T-helper 17 cell (primary cell): Measurements from ENCODE around the gene CYBA. TPM values are rescaled to one million over a fixed set of nuclear protein-coding genes. Genes with fewer than 3 reads are reported as not detected.
A peak's percentile ranks its signal among the peaks of the same experiment; 100 is the strongest.

Experiments used
- ATAC-seq: fragments of 150-1000 bp; cut with Tn5 transposase; 2 replicates; pipeline ENCODE4 v1.10.0; 2021; ENCODE audit warnings: mild to moderate bottlenecking, moderate library complexity
- DNase-seq, 3 donors: peaks; one replicate each; pipeline versions ENCODE4 v3.0.0 to v3.0.0-alpha.2; 2020 to 2021
- H3K9me3 ChIP-seq: one replicate; pipeline ENCODE4 v1.7.0; 2013; ENCODE audit warnings: low read length, mild to moderate bottlenecking; ENCODE audit not compliant: control insufficient read depth, poor library complexity, severe bottlenecking
- H3K27ac Mint-ChIP-seq: one replicate; pipeline ENCODE4 v1.8.0; 2022; ENCODE audit warnings: mild to moderate bottlenecking, moderate library complexity, mixed read lengths
- H3K27me3 Mint-ChIP-seq: one replicate; pipeline ENCODE4 v1.8.0; 2022; ENCODE audit warnings: mixed read lengths
- H3K36me3 Mint-ChIP-seq: one replicate; pipeline ENCODE4 v1.8.0; 2022; ENCODE audit warnings: low read depth, mixed read lengths
- H3K4me1 Mint-ChIP-seq: one replicate; pipeline ENCODE4 v1.8.0; 2022; ENCODE audit warnings: mild to moderate bottlenecking, mixed read lengths
- H3K4me3 Mint-ChIP-seq: one replicate; pipeline ENCODE4 v1.8.0; 2022; ENCODE audit warnings: mild to moderate bottlenecking, moderate library complexity, mixed read lengths
- total RNA-seq, 4 donors: library from RNA in 2 of 4; stranded (reverse) in 2 of 4; gene quantifications; one replicate each; pipeline ENCODE4 v1.2.3 and lab custom pipeline; 2022 to 2026

Gene CYBA
- total RNA-seq, 2 donors from 2014 or later, result 346 to 383 TPM

DNA sequence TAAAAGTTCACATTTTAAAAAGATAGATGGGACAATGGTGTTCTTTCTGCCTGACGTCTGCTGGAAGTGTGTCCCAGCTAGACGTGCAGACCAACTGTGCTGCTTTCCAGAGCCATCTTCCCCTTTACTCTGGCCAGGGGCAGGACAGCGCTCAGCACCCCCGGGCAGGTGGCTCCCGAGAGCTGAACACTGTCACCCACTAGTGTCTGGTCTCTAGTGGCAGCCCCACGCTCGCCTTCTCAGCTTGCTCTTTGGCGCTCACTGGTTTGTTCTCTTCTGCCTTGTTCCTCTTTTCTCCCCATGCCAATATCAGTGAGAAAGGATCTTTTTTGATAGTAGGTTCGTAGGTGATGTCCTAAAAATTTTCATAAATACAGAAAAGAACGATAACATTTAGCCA lies 54.9 kb downstream of the CYBA start:
- Mint-ChIP-seq H3K27me3 (no peaks in the 10 kb centered on the region), H3K4me3 (no peak overlapping the region), H3K36me3 (no peaks in the 10 kb centered on the region), H3K4me1 (peaks cover 8% of the 10 kb centered on the region), H3K27ac (peak overlapping the region; percentile 34)
- no peaks in the 10 kb centered on the region for H3K9me3 ChIP-seq
- DNase-seq, result no peak
- no peak for ATAC-seq

- peak overlapping the region; percentile 34 for H3K27ac Mint-ChIP-seq
- H3K9me3 ChIP-seq, result no peaks in the 10 kb centered on the region
- peaks cover 8% of the 10 kb centered on the region for H3K4me1 Mint-ChIP-seq
- ATAC-seq, result no peak
- H3K36me3 Mint-ChIP-seq, result no peaks in the 10 kb centered on the region
- DNase-seq, result no peak
- H3K27me3 Mint-ChIP-seq, result no peaks in the 10 kb centered on the region
- H3K4me3 Mint-ChIP-seq, result no peak overlapping the region
These were observed 55.8 kb downstream of the CYBA start for GRCh38 chr16:88595101-88595500.

DNA sequence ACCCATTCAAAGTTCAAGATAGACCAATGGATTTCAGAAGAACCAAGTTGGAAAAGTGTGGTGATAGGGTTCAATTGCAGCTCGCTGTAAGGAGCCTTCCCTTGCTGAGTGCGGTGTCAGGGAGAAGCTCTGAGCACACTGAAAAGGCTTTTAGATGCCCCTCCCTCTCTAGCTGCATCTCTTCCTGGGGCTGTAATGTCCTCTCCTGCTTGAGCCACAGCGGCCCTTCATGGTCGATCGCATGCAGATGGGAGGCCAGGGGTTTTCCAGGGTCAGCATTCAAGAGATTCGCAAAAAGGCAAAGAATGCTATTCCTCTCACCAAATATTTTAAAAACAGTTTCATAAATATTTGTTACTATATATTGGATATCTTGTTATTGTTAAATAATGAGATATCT lies 56.9 kb downstream of the CYBA start:
- peaks cover 5% of the 10 kb centered on the region for H3K36me3 Mint-ChIP-seq
- H3K27me3 Mint-ChIP-seq, result no peaks in the 10 kb centered on the region
- H3K9me3 ChIP-seq, result no peaks in the 10 kb centered on the region
- peaks cover 17% of the 10 kb centered on the region for H3K4me1 Mint-ChIP-seq
- no peak overlapping the region for H3K4me3 Mint-ChIP-seq
- no peak overlapping the region for H3K27ac Mint-ChIP-seq
- no peak for ATAC-seq
- DNase-seq, result no peak

DNA sequence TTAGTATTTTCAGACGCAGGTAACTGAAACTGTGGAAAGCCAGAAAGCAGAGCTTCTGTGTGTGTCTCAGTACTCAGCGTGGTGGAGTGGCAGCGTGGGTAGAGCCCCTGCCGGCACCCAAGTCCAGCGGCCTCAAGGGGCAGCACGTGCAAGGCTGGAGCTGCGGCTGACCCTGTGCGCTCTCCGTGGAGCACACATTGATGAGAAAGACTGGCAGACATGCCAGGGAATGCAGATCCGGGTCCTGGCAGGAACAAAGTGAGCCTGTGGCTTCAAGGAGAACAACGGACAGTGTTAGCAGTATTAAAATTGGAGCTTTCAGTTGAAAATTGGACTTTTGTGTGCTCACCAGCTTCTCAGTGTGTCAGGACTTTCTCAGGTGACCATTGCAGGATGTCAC lies 57.4 kb downstream of the CYBA start:
- no peaks in the 10 kb centered on the region for H3K9me3 ChIP-seq
- peaks cover 5% of the 10 kb centered on the region for H3K36me3 Mint-ChIP-seq
- no peak overlapping the region for H3K4me3 Mint-ChIP-seq
- DNase-seq (no peak), ATAC-seq (no peak)
- peak overlapping the region; percentile 19 for H3K27ac Mint-ChIP-seq
- H3K4me1 Mint-ChIP-seq, result peaks cover 19% of the 10 kb centered on the region
- H3K27me3 Mint-ChIP-seq, result no peaks in the 10 kb centered on the region

Other genes starting within 250 kb of the CYBA start
- 10 to 100 TPM; 24.6 to 29.4 TPM for gene ZFPM1, start 197.8 kb downstream of the CYBA start, total RNA-seq
- 100 to 1,000 TPM; 100 to 141 TPM for gene ZC3H18, start 80.7 kb downstream of the CYBA start, total RNA-seq
- gene IL17C, start 12.5 kb downstream of the CYBA start, total RNA-seq, result under 1 TPM; 0.65 to 0.86 TPM
- 10 to 100 TPM; 40.4 to 72.8 TPM for gene MVD, start 12.0 kb upstream of the CYBA start, total RNA-seq
- 10 to 100 TPM in 1 of 2 donors, 1 to 10 TPM in 1; 7.7 to 10.2 TPM for gene SNAI3, start 35.5 kb upstream of the CYBA start, total RNA-seq
- gene RNF166, start 55.4 kb upstream of the CYBA start, total RNA-seq, result 100 to 1,000 TPM; 235 to 398 TPM
- 10 to 100 TPM; 22.4 to 33.6 TPM for gene CTU2, start 55.5 kb upstream of the CYBA start, total RNA-seq
- gene PIEZO1, start 134.2 kb upstream of the CYBA start, total RNA-seq, result 100 to 1,000 TPM; 272 to 318 TPM
- gene CDT1, start 152.7 kb upstream of the CYBA start, total RNA-seq, result 1 to 10 TPM in 1 of 2 donors, under 1 TPM in 1; 0.42 to 1.3 TPM
- 100 to 1,000 TPM; 130 to 158 TPM for gene APRT, start 160.9 kb upstream of the CYBA start, total RNA-seq
- gene GALNS, start 205.9 kb upstream of the CYBA start, total RNA-seq, result 10 to 100 TPM; 37.2 to 38.6 TPM
- gene TRAPPC2L, start 206.1 kb upstream of the CYBA start, total RNA-seq, result 10 to 100 TPM; 33.5 to 43.0 TPM
- not detected for gene PABPN1L, start 215.6 kb upstream of the CYBA start, total RNA-seq